Retinal pigment epithelial cell (primary cell): ENCODE data around the gene ARID5B.
"Not testable (repeated sequence)": the region's sequence is repeated elsewhere in the genome, so short reads cannot be mapped to it uniquely, and the experiment has no call there.

Experiments used
- DNase-seq: peaks from one replicate; pipeline ENCODE4 v3.0.0-alpha.2; 2010; ENCODE audit warnings: low read depth
- H3K4me3 ChIP-seq: 2 replicates; pipeline ENCODE4 v1.5.1; 2011; ENCODE audit warnings: mild to moderate bottlenecking, low read length, control low read depth, moderate library complexity
- CTCF ChIP-seq: conservative IDR thresholded peaks from 2 replicates; pipeline ENCODE4 v1.5.1; 2011; ENCODE audit warnings: low read depth, low read length, control low read depth, inconsistent platforms

Gene ARID5B

GRCh38 chr10:61863981-61864380 lies 37.5 kb upstream of the ARID5B start:
- no peak for TF ChIP-seq CTCF
- no peak overlapping the region for H3K4me3 ChIP-seq
- DNase-seq: no peak

- no peak for DNase-seq
- H3K4me3 ChIP-seq: no peak overlapping the region
- no peak for TF ChIP-seq CTCF
Measured at GRCh38 chr10:61866700-61867368, 34.7 kb upstream of the ARID5B start.

- not testable (repeated sequence) for DNase-seq
- H3K4me3 ChIP-seq: peak overlapping the region; percentile 2
Measured at GRCh38 chr10:61867374-61867773, 34.1 kb upstream of the ARID5B start.

GRCh38 chr10:61867817-61868216 lies 33.7 kb upstream of the ARID5B start:
- not testable (repeated sequence) for H3K4me3 ChIP-seq, DNase-seq
- TF ChIP-seq CTCF: peak; percentile 35

- DNase-seq: no peak
- no peak for TF ChIP-seq CTCF
- H3K4me3 ChIP-seq: no peak overlapping the region
Measured at GRCh38 chr10:61869041-61869675, 32.3 kb upstream of the ARID5B start.

- TF ChIP-seq CTCF: no peak
- H3K4me3 ChIP-seq: no peak overlapping the region
- peak; percentile 54 for DNase-seq
Measured at GRCh38 chr10:61869774-61870525, 31.5 kb upstream of the ARID5B start.

GRCh38 chr10:61870526-61870895 lies 31.0 kb upstream of the ARID5B start:
- H3K4me3 ChIP-seq: no peak overlapping the region
- TF ChIP-seq CTCF: no peak
- no peak for DNase-seq
